HCT116 (cell line): ENCODE results near the gene NOTCH1. TPM values are rescaled to one million over a fixed set of nuclear protein-coding genes. Genes with fewer than 3 reads are reported as not detected.

Source experiments
- ATAC-seq: fragments of 200-7000 bp; cut with Tn5 transposase; 2 replicates; pipeline ENCODE4 v1.9.1; 2020; ENCODE audit warnings: mild to moderate bottlenecking, moderate library complexity
- BruUV-seq: library from RNA; stranded (reverse); fragments of 400-500 nt; replicated peaks from 2 replicates; lab custom pipeline; 2021; lab: Mats Ljungman, UMichigan
- CTCF ChIA-PET: fragments of 300-600 bp; sonication (Branson Sonifier 250); formaldehyde crosslinking; loops from one replicate; lab custom pipeline; 2021; ENCODE audit warnings: antibody characterized with exemption; lab: Charles Lee
- POLR2A ChIA-PET: fragments of 300-600, 350-600 bp; sonication (Branson Sonifier 250); formaldehyde crosslinking; loops from one replicate; lab custom pipeline; 2021; ENCODE audit warnings: antibody characterized with exemption; lab: Charles Lee
- RAD21 ChIA-PET, 2 experiments: fragments of 300-600 bp; sonication (Branson Sonifier 250); formaldehyde crosslinking; loops; one replicate each; lab custom pipeline; 2023; ENCODE audit warnings: low total read pairs in 2 of 2; ENCODE audit not compliant: uncharacterized antibody in 2 of 2, unreplicated experiment in 2 of 2, low non-redundant PET in 1 of 2; lab: Charles Lee
- DNase-seq: peaks from one replicate; pipeline ENCODE4 v3.0.0-alpha.2; 2010; ENCODE audit warnings: low read depth, low spot score
- H2AFZ ChIP-seq: fragments of 200-600 bp; shearing (Covaris generic), sonication (generic); 2 replicates; pipeline ENCODE4 v1.6.1; 2017; ENCODE audit warnings: low read depth, mixed run types, mixed read lengths, antibody characterized with exemption, low read length; ENCODE audit not compliant: poor library complexity, severe bottlenecking
- H3K27ac ChIP-seq: 2 replicates; pipeline ENCODE4 v1.5.1; 2012; ENCODE audit warnings: low read depth, low read length
- H3K27me3 ChIP-seq: fragments of 200-600 bp; sonication (generic); 2 replicates; pipeline ENCODE4 v1.6.1; 2016; ENCODE audit warnings: mixed run types, low read length, mixed read lengths; ENCODE audit not compliant: insufficient read depth
- H3K36me3 ChIP-seq, 2 experiments: fragments of 200-500 bp in 1 of 2; fragments of 200-600 bp in 1 of 2; sonication (Bioruptor generic) in 1 of 2; sonication (generic) in 1 of 2; 2 replicates each; pipeline versions ENCODE4 v1.5.1 to v1.6.1; 2014 to 2016; ENCODE audit warnings: low read length in 2 of 2, inconsistent platforms in 1 of 2, mixed read lengths in 1 of 2, mixed run types in 1 of 2; ENCODE audit not compliant: insufficient read depth in 2 of 2, control insufficient read depth in 1 of 2
- H3K4me1 ChIP-seq, 2 experiments: fragments of 200-600 bp in 1 of 2; sonication (generic) in 1 of 2; 2 replicates each; pipeline versions ENCODE4 v1.5.1 to v1.6.1; 2012 to 2017; ENCODE audit warnings: low read length in 2 of 2, inconsistent platforms in 1 of 2, mild to moderate bottlenecking in 1 of 2, mixed read lengths in 1 of 2, mixed run types in 1 of 2, moderate library complexity in 1 of 2; ENCODE audit not compliant: insufficient read depth in 2 of 2, control insufficient read depth in 1 of 2
- H3K4me2 ChIP-seq: fragments of 200-600 bp; sonication (generic); 2 replicates; pipeline ENCODE4 v1.6.1; 2017; ENCODE audit warnings: mixed run types, low read length, mixed read lengths
- H3K4me3 ChIP-seq, 2 experiments: fragments of 200-600 bp in 1 of 2; sonication (generic) in 1 of 2; replicated peaks in 1 of 2; 2 replicates each; pipeline ENCODE4 v1.5.1; 2011 to 2016; ENCODE audit warnings: low read length in 2 of 2, control low read depth in 1 of 2, low read depth in 1 of 2, mild to moderate bottlenecking in 1 of 2, mixed read lengths in 1 of 2, mixed run types in 1 of 2
- H3K79me2 ChIP-seq: fragments of 200-600 bp; sonication (generic); 2 replicates; pipeline ENCODE4 v1.6.1; 2017; ENCODE audit warnings: mild to moderate bottlenecking, mixed run types, low read length, moderate library complexity, mixed read lengths; ENCODE audit not compliant: insufficient read depth
- H3K9ac ChIP-seq: fragments of 200-600 bp; sonication (generic); 2 replicates; pipeline ENCODE4 v1.6.1; 2016; ENCODE audit warnings: low read length, mixed read lengths
- H3K9me2 ChIP-seq: fragments of 200-600 bp; sonication (generic), shearing (Covaris generic); 2 replicates; pipeline ENCODE4 v1.6.1; 2017; ENCODE audit warnings: mixed run types, mild to moderate bottlenecking, moderate library complexity; ENCODE audit not compliant: insufficient read depth
- H3K9me3 ChIP-seq, 2 experiments: fragments of 200-500 bp in 1 of 2; fragments of 200-600 bp in 1 of 2; sonication (Bioruptor generic) in 1 of 2; sonication (generic) in 1 of 2; 2 replicates each; pipeline ENCODE4 v1.6.1; 2014 to 2017; ENCODE audit warnings: low read length in 2 of 2, mixed read lengths in 2 of 2, inconsistent platforms in 1 of 2, low read depth in 1 of 2, mild to moderate bottlenecking in 1 of 2, mixed run types in 1 of 2, moderate library complexity in 1 of 2; ENCODE audit not compliant: control insufficient read depth in 1 of 2, insufficient read depth in 1 of 2
- H4K20me1 ChIP-seq: fragments of 200-600 bp; sonication (generic), shearing (Covaris generic); 2 replicates; pipeline ENCODE4 v1.6.1; 2017; ENCODE audit warnings: mixed run types, mild to moderate bottlenecking, moderate library complexity; ENCODE audit not compliant: insufficient read depth
- CEBPB ChIP-seq: IDR thresholded peaks from 2 replicates; pipeline ENCODE4 v1.6.1; 2012; ENCODE audit warnings: low read depth
- CTCF ChIP-seq, 3 experiments: fragments of 200-600 bp in 1 of 3; sonication (generic) in 1 of 3; IDR thresholded peaks in 2 of 3; conservative IDR thresholded peaks in 1 of 3; 2 replicates each; pipeline ENCODE4 v1.5.1; 2012 to 2017; ENCODE audit warnings: low read depth in 2 of 3, low read length in 2 of 3, antibody characterized with exemption in 1 of 3, borderline replicate concordance in 1 of 3, control low read depth in 1 of 3, mild to moderate bottlenecking in 1 of 3, mixed read lengths in 1 of 3, mixed run types in 1 of 3, moderate library complexity in 1 of 3; ENCODE audit not compliant: insufficient read depth in 1 of 3
- EGR1 ChIP-seq: IDR thresholded peaks from 2 replicates; pipeline ENCODE4 v1.6.1; 2012; ENCODE audit warnings: low read depth
- ELF1 ChIP-seq: IDR thresholded peaks from 2 replicates; pipeline ENCODE4 v1.6.1; 2012; ENCODE audit warnings: low read depth, borderline replicate concordance
- EZH2 ChIP-seq: fragments of 200-600 bp; sonication (generic); IDR thresholded peaks from 2 replicates; pipeline ENCODE4 v1.6.1; 2017; ENCODE audit warnings: antibody characterized with exemption, mixed run types
- JUND ChIP-seq: IDR thresholded peaks from 2 replicates; pipeline ENCODE4 v1.6.1; 2012
- MAX ChIP-seq: IDR thresholded peaks from 2 replicates; pipeline ENCODE4 v1.6.1; 2012
- POLR2A ChIP-seq: IDR thresholded peaks from 2 replicates; pipeline ENCODE4 v1.7.0; 2011; ENCODE audit warnings: borderline replicate concordance; ENCODE audit not compliant: insufficient read depth, insufficient read length; ENCODE audit errors: extremely low read depth
- SIN3A ChIP-seq: IDR thresholded peaks from 2 replicates; pipeline ENCODE4 v1.6.1; 2012; ENCODE audit warnings: low read depth
- SP1 ChIP-seq: IDR thresholded peaks from 2 replicates; pipeline ENCODE4 v1.6.1; 2012; ENCODE audit warnings: low read depth
- SRF ChIP-seq: IDR thresholded peaks from 2 replicates; pipeline ENCODE4 v1.6.1; 2012; ENCODE audit warnings: low read depth
- TCF7L2 ChIP-seq: IDR thresholded peaks from 2 replicates; pipeline ENCODE4 v1.7.0; 2011; ENCODE audit warnings: borderline replicate concordance, inconsistent platforms; ENCODE audit not compliant: insufficient read depth, insufficient read length; ENCODE audit errors: extremely low read depth
- ZBTB33 ChIP-seq: IDR thresholded peaks from 2 replicates; pipeline ENCODE4 v1.6.1; 2011; ENCODE audit warnings: mild to moderate bottlenecking, low read length, moderate library complexity; ENCODE audit not compliant: insufficient replicate concordance; ENCODE audit errors: extremely low read depth
- ZFX ChIP-seq: fragments of 450-650 bp; IDR thresholded peaks from 2 replicates; pipeline ENCODE4 v1.6.1; 2017
- ZNF274 ChIP-seq: fragments of 200-500 bp; sonication (Bioruptor generic); IDR thresholded peaks from 2 replicates; pipeline ENCODE4 v1.6.1; 2014; ENCODE audit warnings: mild to moderate bottlenecking, low read depth, low read length, inconsistent platforms
- intact Hi-C: fragments of 100-400 bp; cut with micrococcal nuclease; formaldehyde crosslinking; loops from 2 replicates; pipeline ENCODE4 v1.10.0; 2022
- total RNA-seq: library from RNA; stranded (reverse); gene quantifications from one replicate; pipeline ENCODE4 v1.2.1, GENCODE V29; 2021; ENCODE audit not compliant: unreplicated experiment

The NOTCH1 gene
- total RNA-seq, 1 experiment from 2014 or later: 36.2 TPM

- BruUV-seq: no TSS peak
- Histone ChIP-seq H3K36me3 (no peaks in the 10 kb centered on the region), H3K9ac (no peak overlapping the region), H3K79me2 (no peaks in the 10 kb centered on the region), H4K20me1 (no peaks in the 10 kb centered on the region), H3K27ac (no peak overlapping the region), H3K9me2 (no peaks in the 10 kb centered on the region), H3K4me3 (no peak overlapping the region), H3K4me2 (no peak overlapping the region), H3K9me3 (no peaks in the 10 kb centered on the region), H2AFZ (no peak overlapping the region), H3K27me3 (no peaks in the 10 kb centered on the region), H3K4me1 (peaks cover 5 to 16% of the 10 kb centered on the region in 2 experiments; a peak in 3 of 4 replicates)
- intact Hi-C loops: no loop called here
- ChIA-PET POLR2A (no interaction called here), RAD21 (no interaction called here), CTCF (no interaction called here)
- DNase-seq: no peak
- TF ChIP-seq ELF1 (no peak), ZFX (no peak), TCF7L2 (no peak), SIN3A (no peak), EZH2 (no peak), ZBTB33 (no peak), MAX (no peak), JUND (no peak), POLR2A (no peak), CEBPB (no peak), SP1 (no peak), ZNF274 (no peak), SRF (no peak), EGR1 (no peak), CTCF (IDR thresholded peaks at IDR 0.05 in 2 of 3, conservative IDR thresholded peaks at IDR 0.05 in 1 of 3; ENCODE audit: borderline replicate concordance in 1 of 3, insufficient read depth in 1 of 3, low read depth in 2 of 3, low read length in 2 of 3) (no peak)
- ATAC-seq: no peak
These were observed 39.8 kb upstream of the NOTCH1 start for GRCh38 chr9:136585531-136586120.
